ENCODE results near the gene CDC42BPA. TPM values are rescaled to one million over a fixed set of nuclear protein-coding genes. Genes with fewer than 3 reads are reported as not detected.

Gene CDC42BPA
- total RNA-seq, 1 donor from 2014 or later: 61.6 TPM

DNA sequence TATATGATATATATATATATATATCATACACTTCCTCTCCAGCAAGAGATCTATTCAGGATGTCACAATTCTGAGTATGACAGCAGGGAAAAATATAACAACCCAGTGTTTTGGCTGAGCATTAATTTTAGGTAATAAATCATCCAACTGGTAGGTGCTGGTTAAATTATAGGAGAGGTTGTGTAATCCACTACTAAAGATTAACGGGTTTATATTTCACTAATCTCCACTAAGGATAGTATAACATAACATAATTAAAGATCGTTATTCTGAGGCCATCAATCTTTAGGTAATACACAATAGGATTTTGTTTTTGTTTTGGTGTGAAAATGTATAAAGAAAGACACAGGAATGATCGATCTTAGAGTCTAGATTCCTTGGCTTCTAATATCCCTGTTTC, 276.0 kb downstream of the CDC42BPA start:
- Mint-ChIP-seq H3K9me3 (ENCODE audit: low read depth) (no peaks in the 10 kb centered on the region), H3K4me1 (ENCODE audit: low read depth) (peaks cover 12% of the 10 kb centered on the region), H3K27me3 (ENCODE audit: low read depth) (no peaks in the 10 kb centered on the region), H3K27ac (ENCODE audit: unreplicated experiment) (no peak overlapping the region), H3K36me3 (ENCODE audit: low read depth) (peaks cover 31% of the 10 kb centered on the region), H3K4me3 (ENCODE audit: unreplicated experiment) (no peak overlapping the region)
- TF ChIP-seq, protein P1, sequence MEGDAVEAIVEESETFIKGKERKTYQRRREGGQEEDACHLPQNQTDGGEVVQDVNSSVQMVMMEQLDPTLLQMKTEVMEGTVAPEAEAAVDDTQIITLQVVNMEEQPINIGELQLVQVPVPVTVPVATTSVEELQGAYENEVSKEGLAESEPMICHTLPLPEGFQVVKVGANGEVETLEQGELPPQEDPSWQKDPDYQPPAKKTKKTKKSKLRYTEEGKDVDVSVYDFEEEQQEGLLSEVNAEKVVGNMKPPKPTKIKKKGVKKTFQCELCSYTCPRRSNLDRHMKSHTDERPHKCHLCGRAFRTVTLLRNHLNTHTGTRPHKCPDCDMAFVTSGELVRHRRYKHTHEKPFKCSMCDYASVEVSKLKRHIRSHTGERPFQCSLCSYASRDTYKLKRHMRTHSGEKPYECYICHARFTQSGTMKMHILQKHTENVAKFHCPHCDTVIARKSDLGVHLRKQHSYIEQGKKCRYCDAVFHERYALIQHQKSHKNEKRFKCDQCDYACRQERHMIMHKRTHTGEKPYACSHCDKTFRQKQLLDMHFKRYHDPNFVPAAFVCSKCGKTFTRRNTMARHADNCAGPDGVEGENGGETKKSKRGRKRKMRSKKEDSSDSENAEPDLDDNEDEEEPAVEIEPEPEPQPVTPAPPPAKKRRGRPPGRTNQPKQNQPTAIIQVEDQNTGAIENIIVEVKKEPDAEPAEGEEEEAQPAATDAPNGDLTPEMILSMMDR (IDR thresholded peaks at IDR 0.05): no peak
- DNase-seq (ENCODE audit: low spot score): no peak

DNA sequence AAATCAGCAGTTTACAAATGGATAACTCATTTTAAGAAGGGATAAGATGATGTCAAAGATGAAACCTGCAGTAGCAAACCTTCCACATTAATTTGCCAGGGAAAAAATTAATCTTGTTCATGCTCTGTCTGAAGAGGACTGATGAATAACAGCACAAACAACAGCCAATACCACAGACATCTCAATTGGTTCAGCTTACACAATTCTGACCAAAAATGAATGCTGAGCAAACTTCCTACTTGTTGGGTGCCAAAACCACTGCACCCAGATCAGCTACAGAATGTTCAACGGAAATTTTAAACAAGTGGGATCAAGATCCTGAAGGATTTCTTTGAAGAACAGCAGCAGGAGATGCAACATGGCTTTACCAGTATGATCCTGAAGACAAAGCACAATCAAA, 279.9 kb downstream of the CDC42BPA start:
- no peak for DNase-seq (ENCODE audit: low spot score)
- no peaks in the 10 kb centered on the region for H3K9me3 Mint-ChIP-seq (ENCODE audit: low read depth)
- H3K4me1 Mint-ChIP-seq (ENCODE audit: low read depth): peaks cover 3% of the 10 kb centered on the region
- no peaks in the 10 kb centered on the region for H3K27me3 Mint-ChIP-seq (ENCODE audit: low read depth)
- no peak overlapping the region for H3K4me3 Mint-ChIP-seq (ENCODE audit: unreplicated experiment)
- H3K27ac Mint-ChIP-seq (ENCODE audit: unreplicated experiment): no peak overlapping the region
- TF ChIP-seq, protein P1 (IDR thresholded peaks at IDR 0.05): no peak
- peaks cover 23% of the 10 kb centered on the region for H3K36me3 Mint-ChIP-seq (ENCODE audit: low read depth)

DNA sequence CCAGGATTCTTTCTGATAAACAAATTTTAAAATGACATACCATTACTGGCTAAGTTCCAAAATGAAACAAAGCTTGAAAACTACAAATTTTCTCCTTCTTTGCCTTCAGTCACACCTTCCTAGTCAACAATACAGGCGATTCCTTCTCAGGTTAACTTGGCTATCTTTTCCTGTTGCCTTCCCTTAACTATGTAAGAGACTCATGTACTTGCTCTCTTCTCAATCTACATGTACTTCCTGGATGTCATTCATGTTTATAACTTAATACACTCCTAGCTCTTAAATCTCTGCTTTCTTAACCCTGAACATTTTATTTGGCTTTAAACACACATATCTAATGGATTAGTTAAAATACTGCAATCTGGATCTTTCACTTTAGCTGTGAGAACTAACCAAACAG, 281.2 kb downstream of the CDC42BPA start:
- peaks cover 3% of the 10 kb centered on the region for H3K4me1 Mint-ChIP-seq (ENCODE audit: low read depth)
- no peaks in the 10 kb centered on the region for H3K27me3 Mint-ChIP-seq (ENCODE audit: low read depth)
- TF ChIP-seq, protein P1 (IDR thresholded peaks at IDR 0.05): no peak
- no peaks in the 10 kb centered on the region for H3K9me3 Mint-ChIP-seq (ENCODE audit: low read depth)
- H3K4me3 Mint-ChIP-seq (ENCODE audit: unreplicated experiment): no peak overlapping the region
- H3K36me3 Mint-ChIP-seq (ENCODE audit: low read depth): peaks cover 23% of the 10 kb centered on the region
- H3K27ac Mint-ChIP-seq (ENCODE audit: unreplicated experiment): no peak overlapping the region
- no peak for DNase-seq (ENCODE audit: low spot score)

DNA sequence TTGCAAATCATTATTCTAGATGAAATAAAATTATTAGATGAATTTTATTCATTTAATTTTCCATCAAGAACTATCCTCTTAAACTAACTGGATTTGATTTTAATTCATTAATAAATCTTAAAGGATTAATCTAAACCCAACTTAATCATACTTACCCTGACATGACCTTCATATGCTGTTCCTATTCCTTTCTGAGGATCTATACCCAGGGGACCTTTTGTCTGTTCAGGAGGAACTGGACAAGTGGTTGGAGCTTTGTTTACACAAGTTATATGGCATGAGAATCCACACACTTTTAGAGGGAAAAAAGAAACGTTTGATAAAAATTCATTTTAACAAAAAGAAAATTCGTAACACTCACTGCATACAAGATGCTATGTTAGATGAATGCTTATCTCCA, 283.0 kb downstream of the CDC42BPA start:
- peaks cover 23% of the 10 kb centered on the region for H3K36me3 Mint-ChIP-seq (ENCODE audit: low read depth)
- no peaks in the 10 kb centered on the region for H3K27me3 Mint-ChIP-seq (ENCODE audit: low read depth)
- TF ChIP-seq, protein P1 (IDR thresholded peaks at IDR 0.05): no peak
- H3K9me3 Mint-ChIP-seq (ENCODE audit: low read depth): no peaks in the 10 kb centered on the region
- H3K4me3 Mint-ChIP-seq (ENCODE audit: unreplicated experiment): no peak overlapping the region
- no peak for DNase-seq (ENCODE audit: low spot score)
- no peak overlapping the region for H3K27ac Mint-ChIP-seq (ENCODE audit: unreplicated experiment)
- H3K4me1 Mint-ChIP-seq (ENCODE audit: low read depth): peaks cover 3% of the 10 kb centered on the region

DNA sequence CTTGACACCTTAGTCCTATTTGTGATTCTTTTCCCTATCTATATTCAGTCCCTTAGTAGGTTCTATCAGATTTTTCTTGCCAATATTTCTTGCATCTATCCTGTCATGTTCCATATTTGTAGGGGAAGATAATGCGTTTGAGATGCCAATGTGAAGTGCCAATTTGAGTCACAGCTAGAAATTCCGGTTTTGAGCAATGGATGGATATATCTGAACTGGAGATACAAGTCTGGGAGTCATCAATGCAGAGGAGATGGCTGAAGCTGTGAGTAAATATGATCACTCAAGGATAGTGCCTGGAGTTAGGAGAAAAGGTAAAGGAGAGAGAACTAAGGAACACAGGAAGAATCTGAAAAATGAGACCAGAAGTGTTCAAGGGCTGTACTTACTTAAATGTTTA, 284.4 kb downstream of the CDC42BPA start:
- no peak for DNase-seq (ENCODE audit: low spot score)
- Mint-ChIP-seq H3K27ac (ENCODE audit: unreplicated experiment) (no peak overlapping the region), H3K4me1 (ENCODE audit: low read depth) (peaks cover 3% of the 10 kb centered on the region), H3K4me3 (ENCODE audit: unreplicated experiment) (no peak overlapping the region), H3K27me3 (ENCODE audit: low read depth) (no peaks in the 10 kb centered on the region), H3K9me3 (ENCODE audit: low read depth) (no peaks in the 10 kb centered on the region), H3K36me3 (ENCODE audit: low read depth) (peaks cover 23% of the 10 kb centered on the region)
- TF ChIP-seq, protein P1 (IDR thresholded peaks at IDR 0.05): no peak

All from chondrocyte (in vitro differentiated cells).